ENCODE results near the gene RNASEH2B.
A peak's percentile ranks its signal among the peaks of the same experiment; 100 is the strongest.

The RNASEH2B gene

GRCh38 chr13:50981686-50982085 is 72.1 kb downstream of the RNASEH2B start:
- no peak overlapping the region for H3K27ac ChIP-seq
- TF ChIP-seq, protein P1, sequence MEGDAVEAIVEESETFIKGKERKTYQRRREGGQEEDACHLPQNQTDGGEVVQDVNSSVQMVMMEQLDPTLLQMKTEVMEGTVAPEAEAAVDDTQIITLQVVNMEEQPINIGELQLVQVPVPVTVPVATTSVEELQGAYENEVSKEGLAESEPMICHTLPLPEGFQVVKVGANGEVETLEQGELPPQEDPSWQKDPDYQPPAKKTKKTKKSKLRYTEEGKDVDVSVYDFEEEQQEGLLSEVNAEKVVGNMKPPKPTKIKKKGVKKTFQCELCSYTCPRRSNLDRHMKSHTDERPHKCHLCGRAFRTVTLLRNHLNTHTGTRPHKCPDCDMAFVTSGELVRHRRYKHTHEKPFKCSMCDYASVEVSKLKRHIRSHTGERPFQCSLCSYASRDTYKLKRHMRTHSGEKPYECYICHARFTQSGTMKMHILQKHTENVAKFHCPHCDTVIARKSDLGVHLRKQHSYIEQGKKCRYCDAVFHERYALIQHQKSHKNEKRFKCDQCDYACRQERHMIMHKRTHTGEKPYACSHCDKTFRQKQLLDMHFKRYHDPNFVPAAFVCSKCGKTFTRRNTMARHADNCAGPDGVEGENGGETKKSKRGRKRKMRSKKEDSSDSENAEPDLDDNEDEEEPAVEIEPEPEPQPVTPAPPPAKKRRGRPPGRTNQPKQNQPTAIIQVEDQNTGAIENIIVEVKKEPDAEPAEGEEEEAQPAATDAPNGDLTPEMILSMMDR (conservative IDR thresholded peaks at IDR 0.05), result no peak
- TF ChIP-seq ZFX (IDR thresholded peaks at IDR 0.05), result no peak

DNA sequence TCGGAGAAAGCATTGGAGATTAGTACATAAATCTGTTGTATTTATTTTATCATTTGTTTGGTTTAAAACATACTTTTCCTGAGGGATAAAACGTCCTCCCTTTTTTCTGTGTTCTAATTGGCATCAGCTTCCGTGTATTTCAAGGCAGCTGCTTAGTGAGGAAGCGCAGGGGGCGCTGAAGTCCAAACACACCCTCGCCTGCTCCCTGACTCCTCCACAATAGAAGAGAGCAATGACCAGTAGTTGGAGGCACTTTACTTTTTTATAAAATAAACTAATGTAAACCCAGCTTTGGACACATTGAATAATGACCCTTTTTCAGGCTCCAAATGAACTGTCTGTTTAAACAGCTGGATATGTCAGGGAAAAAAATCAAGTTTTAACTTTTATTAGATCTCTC is 79.9 kb downstream of the RNASEH2B start:
- no peak for TF ChIP-seq ZFX (IDR thresholded peaks at IDR 0.05)
- TF ChIP-seq, protein P1 (conservative IDR thresholded peaks at IDR 0.05), result peak; percentile 12; the same call in 1 of the 2 replicates
- H3K27ac ChIP-seq, result no peak overlapping the region

- H3K27ac ChIP-seq, result no peak overlapping the region
- no peak for TF ChIP-seq ZFX (IDR thresholded peaks at IDR 0.05)
- TF ChIP-seq, protein P1 (conservative IDR thresholded peaks at IDR 0.05), result no peak
Measured at GRCh38 chr13:50990065-50990817, 80.7 kb downstream of the RNASEH2B start.

- no peak overlapping the region for H3K27ac ChIP-seq
- TF ChIP-seq ZFX (IDR thresholded peaks at IDR 0.05), result no peak
- TF ChIP-seq, protein P1 (conservative IDR thresholded peaks at IDR 0.05), result no peak
Measured at GRCh38 chr13:50990818-50991506, 81.4 kb downstream of the RNASEH2B start.

GRCh38 chr13:50991579-50992521 is 82.3 kb downstream of the RNASEH2B start:
- TF ChIP-seq, protein P1 (conservative IDR thresholded peaks at IDR 0.05), result no peak
- no peak for TF ChIP-seq ZFX (IDR thresholded peaks at IDR 0.05)
- H3K27ac ChIP-seq, result no peak overlapping the region

DNA sequence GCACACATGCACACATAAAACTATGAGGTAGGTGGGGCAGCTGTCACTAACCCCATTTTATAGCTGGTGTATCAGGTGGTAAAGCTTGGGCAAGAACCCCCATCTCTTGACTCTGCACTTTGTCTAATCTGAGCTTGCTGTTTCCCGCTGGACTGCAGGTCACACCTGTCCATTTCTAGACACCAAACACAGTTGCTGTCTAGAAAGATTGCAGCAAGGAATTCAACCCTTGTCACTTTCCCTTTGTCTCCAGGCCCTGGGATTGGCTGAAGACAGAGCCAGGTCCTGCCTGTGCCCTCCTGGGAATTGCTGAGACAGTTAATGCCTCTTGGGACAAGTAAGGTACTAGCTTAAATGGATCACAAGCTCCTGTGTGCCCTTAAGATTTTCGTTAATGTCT is 83.8 kb downstream of the RNASEH2B start:
- TF ChIP-seq, protein P1 (conservative IDR thresholded peaks at IDR 0.05), result no peak
- no peak for TF ChIP-seq ZFX (IDR thresholded peaks at IDR 0.05)
- H3K27ac ChIP-seq, result no peak overlapping the region
